Ureter (tissue), 1 donor: ENCODE data around the gene OBSL1. TPM values are rescaled to one million over a fixed set of nuclear protein-coding genes. Genes with fewer than 3 reads are reported as not detected.

ENCODE experiments used
- DNase-seq: peaks from one replicate; pipeline ENCODE4 v3.0.0-alpha.2; 2020; ENCODE audit warnings: low spot score
- total RNA-seq: library from RNA; stranded (reverse); gene quantifications from one replicate; pipeline ENCODE4 v1.2.4, GENCODE V29; 2023
- donor health status: DM: yes; HTN: yes; CAD: no.

Gene OBSL1
- total RNA-seq, 1 donor from 2014 or later = 89.1 TPM

DNA sequence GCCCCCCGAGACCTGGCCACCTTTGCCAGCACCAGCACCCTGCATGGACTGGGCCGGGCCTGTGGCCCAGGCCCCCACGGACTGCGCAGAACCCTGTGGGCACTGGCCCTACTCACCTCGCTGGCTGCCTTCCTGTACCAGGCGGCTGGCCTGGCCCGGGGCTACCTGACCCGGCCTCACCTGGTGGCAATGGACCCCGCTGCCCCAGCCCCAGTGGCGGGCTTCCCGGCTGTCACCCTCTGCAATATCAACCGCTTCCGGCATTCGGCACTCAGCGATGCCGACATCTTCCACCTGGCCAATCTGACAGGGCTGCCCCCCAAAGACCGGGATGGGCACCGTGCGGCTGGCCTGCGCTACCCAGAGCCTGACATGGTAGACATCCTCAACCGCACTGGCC is 56.5 kb downstream of the OBSL1 start:
- no peak for DNase-seq

GRCh38 chr2:219514196-219514761 is 57.1 kb downstream of the OBSL1 start, which contains the start of gene ASIC4:
ASIC4 (plus strand) TSS chr2:219514482; CDS start chr2:219514725, 243 bp downstream.
- no peak for DNase-seq

DNA sequence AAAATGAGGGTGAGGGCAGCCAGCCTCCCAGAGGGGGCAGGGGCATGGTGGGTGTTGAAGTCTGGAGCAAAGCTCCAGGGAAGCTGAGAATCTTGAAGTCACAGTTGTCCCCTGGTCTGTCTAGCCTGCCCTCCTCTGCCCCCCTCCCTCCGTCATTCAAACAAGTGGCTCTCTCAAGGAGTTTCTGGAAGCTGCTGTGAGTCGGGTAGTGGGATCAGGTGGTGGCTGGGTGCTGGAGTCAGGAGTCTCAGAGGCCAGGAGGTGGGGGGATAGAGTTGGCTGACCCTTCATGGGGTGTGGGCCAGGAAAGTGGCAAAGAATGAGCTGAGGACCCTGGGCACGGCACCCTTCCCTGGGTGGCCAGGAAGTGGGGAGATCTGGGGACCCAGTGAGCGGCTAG is 57.6 kb downstream of the OBSL1 start:
- DNase-seq = no peak

DNA sequence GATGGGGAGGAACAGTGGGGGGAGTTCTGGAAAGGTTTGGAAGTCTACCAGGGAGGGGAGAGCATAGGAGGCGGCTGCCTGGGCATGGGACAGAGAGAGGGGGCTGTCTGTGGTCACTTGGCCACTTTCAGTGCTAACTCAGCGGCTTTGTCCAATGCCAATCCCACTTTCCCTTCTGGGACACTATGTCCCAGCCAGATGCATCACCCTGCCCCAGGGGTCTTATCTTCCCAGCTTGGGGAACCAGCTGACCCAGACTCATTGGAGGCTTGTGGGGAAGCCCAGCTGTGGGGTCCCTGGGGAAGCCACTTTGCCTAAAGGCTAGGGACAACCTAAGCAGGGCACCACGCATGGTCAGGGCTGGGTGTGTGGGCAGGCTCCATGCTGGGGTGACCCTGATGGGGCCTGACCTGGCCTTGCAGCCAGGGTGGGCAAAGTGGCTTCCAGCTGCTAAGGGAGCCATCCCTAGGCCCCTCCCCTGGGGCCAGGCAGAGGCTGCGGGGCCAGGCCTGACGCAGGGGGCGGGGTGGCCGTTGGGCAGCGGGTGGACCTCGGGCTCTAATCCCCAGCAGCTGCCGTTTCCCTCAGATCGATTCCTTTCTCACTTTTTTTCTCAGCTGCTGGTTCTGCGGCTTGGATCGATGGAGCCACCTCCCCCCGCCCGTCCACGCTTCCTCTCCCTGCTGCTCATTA is 58.7 kb downstream of the OBSL1 start:
- no peak for DNase-seq

- DNase-seq = no peak
Measured at GRCh38 chr2:219511547-219512325, 59.6 kb downstream of the OBSL1 start.

DNA sequence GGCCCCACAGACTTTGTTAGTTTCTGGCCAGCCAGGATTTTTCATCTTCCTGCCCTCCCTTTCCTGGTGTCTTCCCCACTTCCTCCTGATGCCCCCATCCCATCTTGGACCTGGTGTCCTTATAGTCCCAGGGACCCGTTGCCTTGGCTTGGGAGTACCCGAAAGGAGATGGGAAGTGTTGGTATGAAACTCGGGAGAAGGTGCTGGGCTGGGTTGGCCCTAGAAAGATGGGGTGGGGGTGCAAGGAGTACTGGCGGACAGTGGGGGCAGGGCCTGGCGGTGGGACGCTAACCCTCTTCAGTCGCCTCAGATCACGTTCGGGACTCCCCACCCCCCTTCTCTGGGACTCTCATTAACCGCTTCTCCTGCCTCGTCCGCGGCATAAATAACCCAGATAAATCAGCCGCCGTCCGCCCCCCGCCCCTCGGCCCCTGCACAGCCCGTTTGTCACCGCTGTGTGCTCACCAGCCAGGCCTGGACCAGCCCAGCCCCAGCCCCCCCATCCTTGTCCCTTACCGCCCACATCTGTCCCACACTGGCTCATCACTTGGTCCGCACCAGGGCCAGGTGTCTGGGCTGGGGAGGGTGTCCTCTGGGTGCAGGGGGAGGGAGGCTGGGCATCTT is 60.7 kb downstream of the OBSL1 start:
- DNase-seq = no peak

GRCh38 chr2:219509780-219510511 is 61.4 kb downstream of the OBSL1 start:
- DNase-seq = peak; percentile 63

- no peak for DNase-seq
Measured at GRCh38 chr2:219508971-219509779, 62.2 kb downstream of the OBSL1 start.

GRCh38 chr2:219508444-219508734 is 63.0 kb downstream of the OBSL1 start:
- DNase-seq = no peak

DNA sequence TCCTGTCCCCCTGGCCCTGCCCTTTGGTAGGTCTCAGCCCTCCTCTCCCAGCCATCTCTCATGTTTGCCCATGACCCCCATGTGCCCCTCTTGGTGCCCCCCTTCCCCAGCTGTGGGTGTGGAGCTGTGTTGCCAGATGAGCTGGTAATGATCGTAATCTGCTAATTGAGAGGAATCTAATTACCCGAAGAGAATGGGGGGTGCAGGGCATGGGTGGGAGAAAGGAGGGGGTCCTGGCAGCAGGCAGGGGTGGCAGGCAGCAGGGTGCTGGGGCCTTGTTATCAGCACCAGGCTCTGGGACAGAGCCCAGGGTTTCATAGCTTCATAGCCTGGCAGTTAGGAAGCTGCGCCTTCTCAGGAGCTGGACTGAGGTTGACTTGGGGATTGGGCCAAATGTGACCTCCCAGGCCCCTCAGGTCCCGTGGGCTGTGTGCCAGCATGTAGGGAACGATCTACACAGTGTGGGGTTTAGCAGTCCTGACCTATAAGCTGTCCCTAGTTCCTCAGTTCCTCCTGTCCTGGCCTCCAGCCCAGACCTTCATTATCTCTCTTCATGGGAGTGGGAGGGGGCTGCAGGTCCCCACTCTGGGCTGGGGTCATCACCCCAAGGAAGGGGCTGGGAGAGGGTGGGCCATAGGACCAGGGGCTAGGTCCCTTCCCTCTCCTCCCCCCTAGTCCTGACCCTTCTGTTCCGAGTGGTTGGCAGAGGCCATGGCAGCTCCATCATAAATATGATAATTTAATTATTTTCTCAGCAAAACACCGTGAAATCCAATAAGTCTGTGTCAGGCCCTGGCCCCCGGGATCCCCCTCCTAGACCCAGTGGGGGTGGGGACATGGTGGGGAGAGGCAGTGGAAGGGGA is 63.5 kb downstream of the OBSL1 start:
- DNase-seq = no peak

DNA sequence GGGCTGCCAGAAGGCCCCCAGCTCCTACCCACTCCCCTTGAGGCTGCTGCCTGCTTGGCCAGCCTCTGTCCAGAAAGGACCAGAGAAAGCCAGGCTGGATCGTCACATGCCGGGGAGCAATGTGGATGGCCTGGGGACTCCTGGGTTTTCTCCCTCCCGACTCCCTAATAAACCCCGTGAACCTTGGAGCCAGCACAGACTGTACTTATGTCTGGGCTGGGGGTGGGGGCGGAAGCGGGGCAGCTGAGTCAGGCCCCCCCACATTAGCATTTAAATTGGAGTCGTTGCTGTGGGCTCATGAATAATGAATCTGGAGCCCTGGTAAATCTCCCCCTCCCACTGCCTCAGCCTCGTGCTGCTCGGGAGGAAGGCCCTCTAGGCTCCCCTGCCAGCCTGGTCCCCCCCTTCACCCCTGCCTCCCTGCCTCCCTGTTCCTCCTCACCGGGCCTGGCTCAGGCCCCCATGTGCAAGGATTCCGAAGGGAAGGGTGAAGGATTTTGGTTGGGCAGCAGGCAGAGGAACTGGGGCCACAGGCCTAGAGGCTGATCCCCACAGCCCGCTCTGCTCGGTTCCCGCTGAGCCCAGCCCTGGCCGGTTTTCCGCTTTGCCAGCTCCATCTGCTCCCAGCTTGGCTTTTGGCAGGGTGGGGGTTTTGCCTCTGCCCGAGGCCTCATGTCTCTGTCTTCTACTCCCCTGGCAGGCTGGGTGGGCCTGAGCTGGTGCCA is 64.4 kb downstream of the OBSL1 start:
- no peak for DNase-seq

DNA sequence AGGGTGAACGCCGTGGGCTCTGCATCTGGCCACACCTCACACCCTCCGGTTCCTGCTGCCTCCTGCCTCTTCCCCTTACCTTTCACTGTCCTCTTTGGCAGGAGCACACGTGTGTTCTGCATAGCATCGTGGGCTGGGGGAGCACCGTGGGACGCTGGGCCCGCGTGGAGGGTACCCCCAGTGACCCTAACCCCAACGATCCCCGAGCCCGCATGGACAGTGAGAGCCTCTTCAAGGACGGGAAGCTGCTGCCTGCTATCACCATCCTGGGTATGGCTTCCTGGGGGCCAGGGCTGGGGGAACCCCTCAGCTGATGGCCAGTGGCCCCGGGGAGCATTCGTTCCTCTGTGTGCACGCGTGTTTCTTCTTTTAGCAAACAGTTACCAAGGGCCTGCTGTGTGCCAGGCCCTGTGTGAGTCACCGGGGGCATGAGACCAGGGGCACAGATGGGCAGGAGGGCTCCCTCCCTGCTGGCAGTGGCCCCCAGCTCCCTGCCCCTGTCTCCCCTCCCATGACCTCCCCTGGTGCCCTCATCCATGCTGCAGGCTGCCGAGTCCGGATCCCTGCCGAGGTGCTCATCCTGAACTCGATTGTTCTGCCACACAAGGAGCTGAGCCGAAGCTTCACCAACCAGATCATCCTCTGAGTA is 65.1 kb downstream of the OBSL1 start:
- no peak for DNase-seq

GRCh38 chr2:219505585-219505984 is 65.8 kb downstream of the OBSL1 start:
- no peak for DNase-seq

DNA sequence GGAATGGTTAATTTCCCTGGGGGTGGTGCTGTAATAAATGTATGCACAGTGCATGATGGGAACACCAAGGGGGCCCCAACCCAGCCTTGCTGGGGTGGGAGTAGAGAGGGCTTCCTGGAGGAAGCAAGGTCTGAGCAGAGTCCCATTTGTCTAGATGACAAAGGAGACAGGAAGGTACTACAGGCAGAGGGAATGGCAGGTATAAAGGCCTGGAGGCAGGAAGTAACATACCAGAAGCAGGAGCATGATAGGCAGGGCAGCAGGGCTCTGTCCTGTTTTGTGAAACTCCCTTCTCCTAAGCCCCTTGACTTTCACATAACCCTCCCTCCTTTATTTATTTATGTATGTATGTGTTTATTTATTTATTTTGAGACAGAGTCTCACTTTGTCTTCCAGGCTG is 68.7 kb downstream of the OBSL1 start:
- no peak for DNase-seq

DNA sequence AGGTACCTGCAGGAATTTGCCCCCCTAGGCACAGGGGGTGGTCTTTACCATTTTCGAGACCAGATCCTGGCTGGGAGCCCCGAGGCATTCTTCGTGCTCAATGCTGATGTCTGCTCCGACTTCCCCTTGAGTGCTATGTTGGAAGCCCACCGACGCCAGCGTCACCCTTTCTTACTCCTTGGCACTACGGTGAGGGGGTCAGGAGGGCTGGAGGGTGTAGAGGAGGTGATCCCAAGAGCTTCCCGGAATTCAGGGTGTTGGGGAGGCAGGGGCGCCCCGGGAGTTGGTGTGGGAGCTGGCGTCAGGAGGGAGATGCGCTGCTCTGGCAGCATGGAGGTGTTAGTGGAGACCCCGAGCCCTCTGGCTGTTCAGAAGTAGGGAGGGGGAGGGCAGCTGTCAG is 69.5 kb downstream of the OBSL1 start:
- DNase-seq = no peak
